ENCODE measurements around the gene AMY1B.
"Not testable (repeated sequence)": the region's sequence is repeated elsewhere in the genome, so short reads cannot be mapped to it uniquely, and the experiment has no call there.

Gene AMY1B

DNA sequence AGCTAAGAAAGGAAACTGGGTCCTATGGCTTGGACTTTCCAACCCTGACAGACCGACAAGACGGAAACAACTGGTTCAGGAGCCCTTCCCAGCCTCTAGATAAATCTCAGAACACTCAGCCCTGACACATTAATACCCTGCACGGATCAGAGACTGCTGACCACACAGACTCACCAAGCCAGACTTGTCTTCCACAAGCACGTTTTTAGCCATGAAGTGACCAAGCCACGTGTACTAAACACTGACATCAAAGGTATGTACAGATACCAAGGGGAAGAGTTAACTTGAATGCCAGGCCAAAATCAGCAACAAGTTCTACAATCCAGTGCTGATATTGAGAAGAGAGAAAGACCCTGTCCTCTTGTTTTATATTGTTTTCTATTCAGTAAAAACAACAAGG, at the start of gene AMY1B:
AMY1B (minus strand) TSS at position 101 of the 400 bp plus-strand sequence. CDS start 571 bp downstream, outside the sequence.
- not testable (repeated sequence) for ATAC-seq

DNA sequence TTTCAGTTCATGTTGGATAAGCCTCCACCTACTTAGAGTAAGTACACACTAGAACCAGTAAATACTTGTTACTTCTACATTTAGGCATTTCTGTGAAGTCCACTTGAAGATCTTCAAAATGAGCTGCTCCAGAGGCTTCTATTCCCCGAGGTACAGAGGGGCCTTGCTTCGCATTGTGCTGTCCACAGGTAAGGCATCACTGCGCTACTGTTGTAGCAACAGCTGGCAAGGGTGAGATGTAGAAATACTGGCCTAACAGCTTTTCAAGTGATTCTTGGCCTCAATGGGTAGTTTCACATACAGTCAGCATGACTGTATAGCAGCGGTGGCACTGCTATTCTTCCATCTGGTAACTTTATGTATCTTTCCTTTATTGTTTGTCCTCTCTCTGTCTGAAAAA, 49.0 kb upstream of the AMY1B start:
- not testable (repeated sequence) for ATAC-seq

DNA sequence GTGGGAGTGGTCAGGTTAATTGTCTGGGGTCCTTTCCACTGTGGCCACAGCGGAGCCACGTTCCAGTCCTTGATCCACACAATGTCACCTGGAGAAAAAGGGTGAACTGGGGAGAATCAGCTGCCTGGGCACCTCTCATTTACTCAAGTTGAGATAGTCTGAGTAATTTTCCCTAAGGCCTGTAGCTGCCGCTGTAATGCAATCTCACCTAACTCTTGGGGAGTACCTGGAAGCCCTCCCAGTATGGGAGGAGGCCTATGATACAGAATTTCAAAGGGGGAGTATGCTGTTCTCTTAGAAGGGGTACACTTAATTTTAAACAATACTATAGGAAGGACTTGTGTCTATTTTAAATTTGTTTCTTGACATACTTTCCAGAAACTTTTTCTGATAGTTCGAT, 48.4 kb upstream of the AMY1B start:
- ATAC-seq = not testable (repeated sequence)

DNA sequence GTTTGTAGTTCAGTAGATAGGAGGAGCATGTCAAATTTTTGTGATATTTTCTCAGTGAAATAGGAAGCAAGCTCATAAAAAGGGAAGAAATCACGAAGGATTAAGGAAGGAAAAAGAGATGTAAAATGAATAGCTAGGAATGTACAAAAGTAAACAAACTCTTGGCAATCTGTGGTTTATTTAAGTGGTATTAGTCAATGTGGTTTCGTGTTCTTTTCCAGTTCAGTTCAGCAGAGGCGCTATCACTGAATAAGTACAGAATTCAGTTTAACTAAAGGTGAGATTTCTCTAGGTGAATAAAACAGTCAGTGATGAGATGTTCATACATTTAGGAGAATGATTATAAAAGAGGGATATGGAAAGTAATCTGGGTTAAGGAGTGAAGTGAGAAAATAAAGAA, 42.0 kb upstream of the AMY1B start:
- ATAC-seq = not testable (repeated sequence)

DNA sequence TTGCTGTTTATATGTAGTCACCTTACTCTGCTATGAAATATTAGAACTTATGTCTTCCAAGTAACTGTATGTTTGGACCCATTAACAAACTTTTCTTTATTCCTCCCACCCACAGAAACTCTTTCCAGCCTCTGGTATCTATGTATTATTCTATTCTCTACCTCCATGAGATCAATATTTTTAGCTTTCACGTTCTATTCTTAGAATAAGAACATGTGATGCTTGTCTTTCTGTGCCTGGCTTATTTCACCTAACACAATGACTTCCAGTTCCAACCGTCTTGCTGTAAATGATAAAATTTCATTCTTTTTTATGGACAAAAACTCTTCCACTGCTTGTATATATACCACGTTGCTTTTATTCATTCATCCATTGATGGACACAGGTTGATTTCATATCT, 39.3 kb upstream of the AMY1B start:
- ATAC-seq = not testable (repeated sequence)

DNA sequence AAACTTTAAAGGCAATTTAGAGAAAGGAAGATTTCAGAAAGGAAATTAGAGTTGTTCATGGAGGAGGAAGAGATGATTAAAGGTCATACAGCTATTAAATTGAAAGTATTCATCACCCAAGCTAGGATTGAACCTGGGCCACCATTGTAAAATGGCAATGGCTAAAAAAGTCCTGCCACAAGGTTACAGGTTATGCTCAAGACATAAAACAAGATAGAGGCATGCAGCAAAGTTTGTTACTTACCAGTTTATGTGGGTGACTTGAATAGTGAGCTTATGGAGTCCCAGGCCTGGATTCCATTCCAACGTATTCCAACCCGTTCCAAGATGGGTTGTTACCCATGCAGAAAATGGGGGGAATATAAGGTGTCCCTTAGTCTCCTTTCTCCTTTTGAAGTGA, 25.5 kb upstream of the AMY1B start:
- not testable (repeated sequence) for ATAC-seq

DNA sequence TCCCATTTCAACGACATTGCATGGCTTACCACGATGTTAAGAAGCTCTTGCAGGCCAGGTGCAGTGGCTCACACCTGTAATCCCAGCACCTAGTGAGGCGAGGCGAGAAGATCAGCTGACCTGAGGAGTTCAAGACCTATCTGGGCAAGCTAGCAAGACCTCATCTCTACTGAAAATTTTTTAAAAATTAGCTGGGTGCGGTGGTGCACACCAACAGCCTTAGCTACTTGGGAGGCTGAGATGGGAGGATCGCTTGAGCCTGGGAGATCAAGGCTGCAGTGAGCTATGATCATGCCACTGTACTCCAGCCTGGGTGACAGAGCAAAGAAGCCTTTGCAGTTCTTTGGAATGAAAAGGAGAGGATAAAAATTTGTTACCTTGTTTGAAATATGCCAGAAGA, 21.4 kb upstream of the AMY1B start:
- not testable (repeated sequence) for ATAC-seq

DNA sequence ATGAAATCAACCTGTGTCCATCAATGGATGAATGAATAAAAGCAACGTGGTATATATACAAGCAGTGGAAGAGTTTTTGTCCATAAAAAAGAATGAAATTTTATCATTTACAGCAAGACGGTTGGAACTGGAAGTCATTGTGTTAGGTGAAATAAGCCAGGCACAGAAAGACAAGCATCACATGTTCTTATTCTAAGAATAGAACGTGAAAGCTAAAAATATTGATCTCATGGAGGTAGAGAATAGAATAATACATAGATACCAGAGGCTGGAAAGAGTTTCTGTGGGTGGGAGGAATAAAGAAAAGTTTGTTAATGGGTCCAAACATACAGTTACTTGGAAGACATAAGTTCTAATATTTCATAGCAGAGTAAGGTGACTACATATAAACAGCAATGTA, 14.4 kb upstream of the AMY1B start:
- ATAC-seq = not testable (repeated sequence)

DNA sequence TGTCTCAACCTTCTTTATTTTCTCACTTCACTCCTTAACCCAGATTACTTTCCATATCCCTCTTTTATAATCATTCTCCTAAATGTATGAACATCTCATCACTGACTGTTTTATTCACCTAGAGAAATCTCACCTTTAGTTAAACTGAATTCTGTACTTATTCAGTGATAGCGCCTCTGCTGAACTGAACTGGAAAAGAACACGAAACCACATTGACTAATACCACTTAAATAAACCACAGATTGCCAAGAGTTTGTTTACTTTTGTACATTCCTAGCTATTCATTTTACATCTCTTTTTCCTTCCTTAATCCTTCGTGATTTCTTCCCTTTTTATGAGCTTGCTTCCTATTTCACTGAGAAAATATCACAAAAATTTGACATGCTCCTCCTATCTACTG, 11.7 kb upstream of the AMY1B start:
- ATAC-seq = not testable (repeated sequence)

DNA sequence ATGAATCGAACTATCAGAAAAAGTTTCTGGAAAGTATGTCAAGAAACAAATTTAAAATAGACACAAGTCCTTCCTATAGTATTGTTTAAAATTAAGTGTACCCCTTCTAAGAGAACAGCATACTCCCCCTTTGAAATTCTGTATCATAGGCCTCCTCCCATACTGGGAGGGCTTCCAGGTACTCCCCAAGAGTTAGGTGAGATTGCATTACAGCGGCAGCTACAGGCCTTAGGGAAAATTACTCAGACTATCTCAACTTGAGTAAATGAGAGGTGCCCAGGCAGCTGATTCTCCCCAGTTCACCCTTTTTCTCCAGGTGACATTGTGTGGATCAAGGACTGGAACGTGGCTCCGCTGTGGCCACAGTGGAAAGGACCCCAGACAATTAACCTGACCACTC, 5.2 kb upstream of the AMY1B start:
- ATAC-seq = not testable (repeated sequence)

DNA sequence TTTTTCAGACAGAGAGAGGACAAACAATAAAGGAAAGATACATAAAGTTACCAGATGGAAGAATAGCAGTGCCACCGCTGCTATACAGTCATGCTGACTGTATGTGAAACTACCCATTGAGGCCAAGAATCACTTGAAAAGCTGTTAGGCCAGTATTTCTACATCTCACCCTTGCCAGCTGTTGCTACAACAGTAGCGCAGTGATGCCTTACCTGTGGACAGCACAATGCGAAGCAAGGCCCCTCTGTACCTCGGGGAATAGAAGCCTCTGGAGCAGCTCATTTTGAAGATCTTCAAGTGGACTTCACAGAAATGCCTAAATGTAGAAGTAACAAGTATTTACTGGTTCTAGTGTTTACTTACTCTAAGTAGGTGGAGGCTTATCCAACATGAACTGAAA, 4.7 kb upstream of the AMY1B start:
- ATAC-seq = not testable (repeated sequence)

DNA sequence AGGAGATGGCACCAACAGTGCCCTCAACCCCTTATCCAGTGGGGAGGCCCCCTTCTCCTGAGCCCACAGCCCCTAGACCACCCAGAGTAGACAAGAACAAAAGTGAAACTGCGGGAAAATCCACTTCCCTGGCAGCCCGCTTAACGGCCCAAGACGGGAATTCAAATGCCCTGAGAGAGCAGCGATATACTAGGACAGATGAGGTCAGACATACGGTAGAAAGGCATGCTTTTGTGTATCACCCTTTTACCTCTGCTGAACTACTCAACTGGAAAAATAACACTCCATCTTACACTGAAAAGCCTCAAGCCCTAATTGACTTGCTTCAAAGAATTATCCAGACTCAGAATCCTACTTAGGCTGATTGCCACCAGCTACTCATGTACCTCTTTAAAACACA, 1.4 kb upstream of the AMY1B start:
- not testable (repeated sequence) for ATAC-seq

DNA sequence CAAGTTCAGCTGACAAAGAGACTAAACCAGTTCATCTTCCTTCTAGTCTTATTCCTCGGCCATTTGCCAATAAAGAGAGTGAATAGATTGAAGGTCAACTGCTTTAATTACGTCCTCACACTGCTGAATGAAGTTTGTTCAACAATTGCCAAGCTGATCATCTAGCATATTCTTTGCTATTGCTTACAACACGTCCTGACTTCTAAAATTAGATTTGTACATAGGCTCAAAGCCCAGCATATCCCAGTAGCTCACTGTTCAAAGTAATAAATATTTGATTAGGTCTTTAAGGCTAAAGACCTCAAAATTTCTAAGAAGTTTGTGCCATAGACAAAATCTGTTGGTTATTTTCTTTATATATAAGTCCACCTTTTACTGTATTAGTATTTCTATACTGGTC, 19.7 kb downstream of the AMY1B start:
- ATAC-seq = not testable (repeated sequence)

DNA sequence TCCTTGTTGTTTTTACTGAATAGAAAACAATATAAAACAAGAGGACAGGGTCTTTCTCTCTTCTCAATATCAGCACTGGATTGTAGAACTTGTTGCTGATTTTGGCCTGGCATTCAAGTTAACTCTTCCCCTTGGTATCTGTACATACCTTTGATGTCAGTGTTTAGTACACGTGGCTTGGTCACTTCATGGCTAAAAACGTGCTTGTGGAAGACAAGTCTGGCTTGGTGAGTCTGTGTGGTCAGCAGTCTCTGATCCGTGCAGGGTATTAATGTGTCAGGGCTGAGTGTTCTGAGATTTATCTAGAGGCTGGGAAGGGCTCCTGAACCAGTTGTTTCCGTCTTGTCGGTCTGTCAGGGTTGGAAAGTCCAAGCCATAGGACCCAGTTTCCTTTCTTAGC, 40.5 kb downstream of the AMY1B start, which contains the start of gene AMY1A:
AMY1A (plus strand) TSS at position 301 of the 400 bp plus-strand sequence. CDS start 571 bp downstream, outside the sequence.
- not testable (repeated sequence) for ATAC-seq

DNA sequence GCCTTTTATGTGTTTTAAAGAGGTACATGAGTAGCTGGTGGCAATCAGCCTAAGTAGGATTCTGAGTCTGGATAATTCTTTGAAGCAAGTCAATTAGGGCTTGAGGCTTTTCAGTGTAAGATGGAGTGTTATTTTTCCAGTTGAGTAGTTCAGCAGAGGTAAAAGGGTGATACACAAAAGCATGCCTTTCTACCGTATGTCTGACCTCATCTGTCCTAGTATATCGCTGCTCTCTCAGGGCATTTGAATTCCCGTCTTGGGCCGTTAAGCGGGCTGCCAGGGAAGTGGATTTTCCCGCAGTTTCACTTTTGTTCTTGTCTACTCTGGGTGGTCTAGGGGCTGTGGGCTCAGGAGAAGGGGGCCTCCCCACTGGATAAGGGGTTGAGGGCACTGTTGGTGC, 41.9 kb downstream of the AMY1B start:
- ATAC-seq = not testable (repeated sequence)

DNA sequence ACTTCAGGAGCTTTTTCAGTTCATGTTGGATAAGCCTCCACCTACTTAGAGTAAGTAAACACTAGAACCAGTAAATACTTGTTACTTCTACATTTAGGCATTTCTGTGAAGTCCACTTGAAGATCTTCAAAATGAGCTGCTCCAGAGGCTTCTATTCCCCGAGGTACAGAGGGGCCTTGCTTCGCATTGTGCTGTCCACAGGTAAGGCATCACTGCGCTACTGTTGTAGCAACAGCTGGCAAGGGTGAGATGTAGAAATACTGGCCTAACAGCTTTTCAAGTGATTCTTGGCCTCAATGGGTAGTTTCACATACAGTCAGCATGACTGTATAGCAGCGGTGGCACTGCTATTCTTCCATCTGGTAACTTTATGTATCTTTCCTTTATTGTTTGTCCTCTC, 45.1 kb downstream of the AMY1B start:
- not testable (repeated sequence) for ATAC-seq

DNA sequence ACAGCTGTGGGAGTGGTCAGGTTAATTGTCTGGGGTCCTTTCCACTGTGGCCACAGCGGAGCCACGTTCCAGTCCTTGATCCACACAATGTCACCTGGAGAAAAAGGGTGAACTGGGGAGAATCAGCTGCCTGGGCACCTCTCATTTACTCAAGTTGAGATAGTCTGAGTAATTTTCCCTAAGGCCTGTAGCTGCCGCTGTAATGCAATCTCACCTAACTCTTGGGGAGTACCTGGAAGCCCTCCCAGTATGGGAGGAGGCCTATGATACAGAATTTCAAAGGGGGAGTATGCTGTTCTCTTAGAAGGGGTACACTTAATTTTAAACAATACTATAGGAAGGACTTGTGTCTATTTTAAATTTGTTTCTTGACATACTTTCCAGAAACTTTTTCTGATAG, 45.7 kb downstream of the AMY1B start:
- not testable (repeated sequence) for ATAC-seq

DNA sequence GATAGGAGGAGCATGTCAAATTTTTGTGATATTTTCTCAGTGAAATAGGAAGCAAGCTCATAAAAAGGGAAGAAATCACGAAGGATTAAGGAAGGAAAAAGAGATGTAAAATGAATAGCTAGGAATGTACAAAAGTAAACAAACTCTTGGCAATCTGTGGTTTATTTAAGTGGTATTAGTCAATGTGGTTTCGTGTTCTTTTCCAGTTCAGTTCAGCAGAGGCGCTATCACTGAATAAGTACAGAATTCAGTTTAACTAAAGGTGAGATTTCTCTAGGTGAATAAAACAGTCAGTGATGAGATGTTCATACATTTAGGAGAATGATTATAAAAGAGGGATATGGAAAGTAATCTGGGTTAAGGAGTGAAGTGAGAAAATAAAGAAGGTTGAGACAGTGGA, 52.1 kb downstream of the AMY1B start:
- ATAC-seq = not testable (repeated sequence)

DNA sequence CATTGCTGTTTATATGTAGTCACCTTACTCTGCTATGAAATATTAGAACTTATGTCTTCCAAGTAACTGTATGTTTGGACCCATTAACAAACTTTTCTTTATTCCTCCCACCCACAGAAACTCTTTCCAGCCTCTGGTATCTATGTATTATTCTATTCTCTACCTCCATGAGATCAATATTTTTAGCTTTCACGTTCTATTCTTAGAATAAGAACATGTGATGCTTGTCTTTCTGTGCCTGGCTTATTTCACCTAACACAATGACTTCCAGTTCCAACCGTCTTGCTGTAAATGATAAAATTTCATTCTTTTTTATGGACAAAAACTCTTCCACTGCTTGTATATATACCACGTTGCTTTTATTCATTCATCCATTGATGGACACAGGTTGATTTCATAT, 54.8 kb downstream of the AMY1B start:
- ATAC-seq = not testable (repeated sequence)
